ENCODE results near the gene THAP9.

The THAP9 gene

DNA sequence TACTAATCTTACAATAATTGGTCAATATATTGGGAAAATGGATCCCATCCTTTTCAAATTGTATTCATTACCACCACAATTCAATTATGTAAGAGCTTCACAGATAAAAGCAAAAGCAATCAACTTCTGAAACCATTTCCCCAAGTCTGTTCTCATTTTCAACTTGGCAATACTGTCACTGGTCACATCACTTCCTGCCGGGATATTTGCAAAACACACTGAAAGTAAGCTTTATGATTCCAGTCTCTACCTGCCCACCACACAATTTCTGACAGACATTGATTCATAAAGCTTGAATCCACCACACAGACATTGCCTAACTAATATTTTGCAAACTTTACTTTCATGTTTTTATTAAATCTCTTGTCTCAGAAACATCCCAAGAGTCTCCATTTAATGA is 56.5 kb downstream of the THAP9 start:
- H3K4me3 ChIP-seq (ENCODE audit: low read length), result no peak overlapping the region
- no peak for DNase-seq (ENCODE audit: low read depth)
- TF ChIP-seq, protein P1, sequence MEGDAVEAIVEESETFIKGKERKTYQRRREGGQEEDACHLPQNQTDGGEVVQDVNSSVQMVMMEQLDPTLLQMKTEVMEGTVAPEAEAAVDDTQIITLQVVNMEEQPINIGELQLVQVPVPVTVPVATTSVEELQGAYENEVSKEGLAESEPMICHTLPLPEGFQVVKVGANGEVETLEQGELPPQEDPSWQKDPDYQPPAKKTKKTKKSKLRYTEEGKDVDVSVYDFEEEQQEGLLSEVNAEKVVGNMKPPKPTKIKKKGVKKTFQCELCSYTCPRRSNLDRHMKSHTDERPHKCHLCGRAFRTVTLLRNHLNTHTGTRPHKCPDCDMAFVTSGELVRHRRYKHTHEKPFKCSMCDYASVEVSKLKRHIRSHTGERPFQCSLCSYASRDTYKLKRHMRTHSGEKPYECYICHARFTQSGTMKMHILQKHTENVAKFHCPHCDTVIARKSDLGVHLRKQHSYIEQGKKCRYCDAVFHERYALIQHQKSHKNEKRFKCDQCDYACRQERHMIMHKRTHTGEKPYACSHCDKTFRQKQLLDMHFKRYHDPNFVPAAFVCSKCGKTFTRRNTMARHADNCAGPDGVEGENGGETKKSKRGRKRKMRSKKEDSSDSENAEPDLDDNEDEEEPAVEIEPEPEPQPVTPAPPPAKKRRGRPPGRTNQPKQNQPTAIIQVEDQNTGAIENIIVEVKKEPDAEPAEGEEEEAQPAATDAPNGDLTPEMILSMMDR (conservative IDR thresholded peaks at IDR 0.05; ENCODE audit: low read depth, low read length), result no peak

GRCh38 chr4:82965763-82966162 is 65.2 kb downstream of the THAP9 start:
- no peak for DNase-seq (ENCODE audit: low read depth)
- TF ChIP-seq, protein P1 (conservative IDR thresholded peaks at IDR 0.05; ENCODE audit: low read depth, low read length), result no peak
- H3K4me3 ChIP-seq (ENCODE audit: low read length), result no peak overlapping the region

GRCh38 chr4:82968972-82969371 is 68.4 kb downstream of the THAP9 start:
- no peak overlapping the region for H3K4me3 ChIP-seq (ENCODE audit: low read length)
- TF ChIP-seq, protein P1 (conservative IDR thresholded peaks at IDR 0.05; ENCODE audit: low read depth, low read length), result no peak
- DNase-seq (ENCODE audit: low read depth), result no peak

GRCh38 chr4:82969414-82969813 is 68.9 kb downstream of the THAP9 start:
- H3K4me3 ChIP-seq (ENCODE audit: low read length), result no peak overlapping the region
- TF ChIP-seq, protein P1 (conservative IDR thresholded peaks at IDR 0.05; ENCODE audit: low read depth, low read length), result no peak
- DNase-seq (ENCODE audit: low read depth), result no peak

Measured in retinal pigment epithelial cell (primary cell).